ENCODE results near the gene LAMB4.

The LAMB4 gene

DNA sequence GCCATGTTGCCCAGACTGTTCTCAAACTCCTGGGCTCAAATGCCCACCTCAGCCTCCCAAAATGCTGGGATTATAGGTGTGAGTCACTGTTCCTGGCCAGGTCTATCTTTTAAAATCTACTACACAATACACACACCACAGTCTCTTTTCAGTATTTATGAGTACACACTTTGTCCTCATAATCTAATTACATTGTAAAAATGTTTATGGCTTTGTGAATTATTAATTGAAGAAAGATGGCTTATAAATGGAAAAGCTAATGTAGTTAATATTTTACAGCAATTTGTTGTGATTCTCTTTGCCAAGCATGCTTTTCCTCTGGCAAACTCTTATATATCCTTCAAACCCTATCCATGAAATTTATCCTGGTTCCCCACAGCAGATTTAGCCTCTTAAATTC lies 22.0 kb downstream of the LAMB4 start:
- H3K9me3 Mint-ChIP-seq, result no peaks in the 10 kb centered on the region
- H3K27me3 Mint-ChIP-seq, result no peaks in the 10 kb centered on the region
- H3K27ac Mint-ChIP-seq, result no peak overlapping the region
- no peaks in the 10 kb centered on the region for H3K36me3 Mint-ChIP-seq (ENCODE audit: low read depth)
- no peak overlapping the region for H3K4me3 Mint-ChIP-seq
- no peaks in the 10 kb centered on the region for H3K4me1 Mint-ChIP-seq (ENCODE audit: low read depth)
- DNase-seq, result no peak

DNA sequence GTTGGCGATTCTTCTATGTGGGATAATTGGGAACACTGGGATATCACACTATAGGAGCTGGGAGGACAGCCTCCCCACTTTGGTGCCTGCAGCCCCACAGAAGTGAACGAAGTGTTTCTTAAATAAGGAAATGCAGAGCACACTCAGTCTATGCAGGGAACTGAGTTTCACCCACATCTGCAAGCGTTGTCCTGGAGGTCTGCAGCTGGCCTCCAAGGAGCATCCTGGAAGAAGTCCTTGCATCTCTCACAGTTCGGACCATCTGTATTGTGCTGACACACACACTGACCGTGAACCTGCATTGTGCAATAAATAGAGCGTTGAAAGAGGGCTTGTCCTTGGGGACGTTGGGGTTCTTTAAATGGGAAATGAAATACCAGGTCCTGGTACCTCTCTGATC lies 25.8 kb downstream of the LAMB4 start:
- Mint-ChIP-seq H3K4me3 (no peak overlapping the region), H3K9me3 (no peaks in the 10 kb centered on the region), H3K27me3 (no peaks in the 10 kb centered on the region), H3K27ac (no peak overlapping the region), H3K4me1 (ENCODE audit: low read depth) (no peaks in the 10 kb centered on the region), H3K36me3 (ENCODE audit: low read depth) (no peaks in the 10 kb centered on the region)
- no peak for DNase-seq

DNA sequence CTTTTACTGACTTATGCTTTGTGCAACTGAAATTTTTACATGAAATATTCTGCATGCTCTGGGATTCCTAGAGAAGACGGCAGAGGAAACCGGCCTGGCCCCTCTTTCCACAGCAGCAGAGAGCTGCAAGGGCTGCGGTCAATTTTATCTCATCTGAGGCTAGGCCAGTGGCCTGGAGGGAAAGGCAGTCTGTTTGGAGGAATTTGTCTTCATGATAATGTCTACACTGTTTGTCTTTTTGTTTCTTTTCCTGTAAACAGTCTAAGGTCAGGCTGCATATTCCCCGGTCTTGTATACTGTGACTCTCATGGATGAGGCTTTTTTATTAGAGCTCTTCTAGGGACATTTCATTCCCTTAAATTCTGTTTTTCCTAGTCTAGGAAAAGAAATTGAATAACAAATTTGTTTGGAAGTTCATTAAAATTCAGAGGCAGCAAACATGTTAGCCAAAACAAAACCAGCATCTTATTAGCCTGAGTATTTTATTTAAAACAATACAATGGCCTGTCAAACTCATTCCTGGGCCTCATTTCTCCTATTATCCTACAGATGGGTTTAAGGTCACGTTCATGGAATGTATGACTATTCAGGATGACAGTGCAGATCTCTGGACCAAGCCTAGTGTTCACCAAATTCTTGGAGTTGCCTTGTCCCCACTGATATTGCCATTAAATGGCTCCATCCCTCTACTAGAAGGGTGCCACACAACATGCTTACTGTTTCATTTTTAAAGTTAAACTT lies 26.4 kb downstream of the LAMB4 start:
- peaks cover 4% of the 10 kb centered on the region for H3K27me3 Mint-ChIP-seq
- DNase-seq, result no peak
- H3K9me3 Mint-ChIP-seq, result no peaks in the 10 kb centered on the region
- no peak overlapping the region for H3K4me3 Mint-ChIP-seq
- H3K27ac Mint-ChIP-seq, result no peak overlapping the region
- H3K36me3 Mint-ChIP-seq (ENCODE audit: low read depth), result no peaks in the 10 kb centered on the region
- H3K4me1 Mint-ChIP-seq (ENCODE audit: low read depth), result no peaks in the 10 kb centered on the region

DNA sequence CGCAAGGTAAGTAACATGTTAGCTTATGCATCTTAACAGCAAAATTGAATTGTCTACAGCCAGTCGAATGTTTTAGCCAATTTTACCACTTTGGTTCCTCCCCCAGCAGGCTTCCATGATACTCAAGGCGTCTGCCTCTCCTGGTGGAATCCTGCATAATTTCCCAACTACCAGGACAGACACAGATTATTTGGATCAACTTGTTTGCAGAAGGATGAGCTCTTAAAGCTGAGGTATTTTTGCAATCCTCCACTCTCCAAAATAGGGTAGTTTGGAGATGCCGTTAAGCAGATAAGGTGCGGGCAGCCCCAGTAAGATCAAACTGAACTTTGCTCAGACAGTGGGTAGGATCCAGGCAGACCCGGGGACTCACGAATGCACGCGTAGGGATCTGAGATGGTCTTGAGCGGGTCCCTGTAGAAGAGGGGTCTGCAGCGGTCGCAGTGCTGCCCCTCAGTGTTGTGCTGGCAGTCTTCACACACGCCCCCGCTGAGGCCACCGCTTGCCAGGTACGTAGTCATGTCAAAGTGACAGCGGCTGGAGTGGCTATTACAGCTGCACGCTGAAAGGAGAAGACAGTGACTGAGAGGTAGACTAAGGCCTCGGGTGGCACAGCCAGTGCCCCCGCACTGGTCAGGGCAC lies 27.4 kb downstream of the LAMB4 start:
- DNase-seq, result no peak
- Mint-ChIP-seq H3K27ac (no peak overlapping the region), H3K36me3 (ENCODE audit: low read depth) (no peaks in the 10 kb centered on the region), H3K4me3 (no peak overlapping the region), H3K4me1 (ENCODE audit: low read depth) (no peaks in the 10 kb centered on the region), H3K9me3 (no peaks in the 10 kb centered on the region), H3K27me3 (peaks cover 4% of the 10 kb centered on the region)

DNA sequence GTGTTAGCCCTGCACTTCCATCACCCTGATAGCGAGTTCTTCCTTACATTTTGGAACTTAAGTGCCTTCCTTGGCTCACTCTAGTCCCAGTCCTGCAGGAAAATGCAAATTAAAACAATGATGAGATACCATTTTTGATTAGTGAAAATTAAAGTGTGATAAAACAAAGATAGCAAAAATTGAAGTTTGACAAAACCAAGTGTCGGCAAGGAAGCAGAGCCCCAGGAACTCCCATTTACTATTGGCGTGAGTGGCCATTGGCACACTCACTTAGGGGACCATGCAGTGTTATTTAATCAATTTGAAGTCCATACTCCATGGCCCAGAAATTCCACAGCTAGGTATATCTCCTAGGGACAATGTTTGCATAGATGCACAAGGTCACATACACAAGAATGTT lies 28.4 kb downstream of the LAMB4 start:
- H3K9me3 Mint-ChIP-seq, result no peaks in the 10 kb centered on the region
- DNase-seq, result no peak
- H3K4me3 Mint-ChIP-seq, result no peak overlapping the region
- H3K4me1 Mint-ChIP-seq (ENCODE audit: low read depth), result no peaks in the 10 kb centered on the region
- no peaks in the 10 kb centered on the region for H3K36me3 Mint-ChIP-seq (ENCODE audit: low read depth)
- peaks cover 4% of the 10 kb centered on the region for H3K27me3 Mint-ChIP-seq
- no peak overlapping the region for H3K27ac Mint-ChIP-seq

DNA sequence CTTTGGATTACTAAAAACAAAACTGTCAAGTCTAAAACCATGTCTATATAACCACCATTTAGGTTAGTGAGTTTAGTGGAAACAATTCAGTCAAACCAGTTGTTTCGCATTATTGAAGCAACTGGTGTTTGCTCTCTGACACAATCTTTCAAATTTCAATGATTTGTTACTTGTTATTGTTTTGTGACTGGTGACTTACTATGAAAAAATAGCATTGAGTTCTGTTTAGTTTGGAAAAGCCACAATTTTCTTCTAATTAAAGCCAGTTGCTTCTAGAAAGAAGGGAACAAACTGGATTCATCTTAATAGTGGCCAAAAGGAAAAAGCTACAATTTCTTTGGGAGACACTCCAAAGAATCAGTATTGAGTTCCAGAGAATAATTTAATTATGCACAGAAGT lies 30.4 kb downstream of the LAMB4 start:
- Mint-ChIP-seq H3K27ac (no peak overlapping the region), H3K36me3 (ENCODE audit: low read depth) (no peaks in the 10 kb centered on the region), H3K9me3 (no peaks in the 10 kb centered on the region), H3K4me3 (no peak overlapping the region), H3K4me1 (ENCODE audit: low read depth) (no peaks in the 10 kb centered on the region), H3K27me3 (peaks cover 8% of the 10 kb centered on the region)
- DNase-seq, result no peak

DNA sequence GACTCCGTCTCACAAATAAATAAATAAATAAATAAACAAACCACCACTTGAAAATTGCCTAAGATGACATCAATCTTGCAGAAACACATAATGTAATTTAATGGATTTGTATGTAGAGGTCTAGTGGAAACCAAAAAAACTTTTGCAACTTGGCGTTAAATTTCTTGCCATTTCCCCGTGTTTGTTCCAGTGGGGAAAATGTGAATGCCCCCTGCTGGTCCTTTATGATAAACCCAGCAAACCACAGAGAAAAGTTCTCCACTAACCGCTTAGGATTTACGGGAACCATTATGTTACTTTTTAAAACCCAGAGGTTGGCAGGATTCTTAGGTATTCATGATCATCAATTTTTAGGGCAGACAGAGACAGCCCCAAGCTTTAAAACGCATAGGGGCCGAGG lies 32.5 kb downstream of the LAMB4 start:
- no peak overlapping the region for H3K27ac Mint-ChIP-seq
- H3K9me3 Mint-ChIP-seq, result no peaks in the 10 kb centered on the region
- H3K4me3 Mint-ChIP-seq, result no peak overlapping the region
- H3K36me3 Mint-ChIP-seq (ENCODE audit: low read depth), result no peaks in the 10 kb centered on the region
- no peak for DNase-seq
- H3K4me1 Mint-ChIP-seq (ENCODE audit: low read depth), result no peaks in the 10 kb centered on the region
- H3K27me3 Mint-ChIP-seq, result peaks cover 18% of the 10 kb centered on the region

DNA sequence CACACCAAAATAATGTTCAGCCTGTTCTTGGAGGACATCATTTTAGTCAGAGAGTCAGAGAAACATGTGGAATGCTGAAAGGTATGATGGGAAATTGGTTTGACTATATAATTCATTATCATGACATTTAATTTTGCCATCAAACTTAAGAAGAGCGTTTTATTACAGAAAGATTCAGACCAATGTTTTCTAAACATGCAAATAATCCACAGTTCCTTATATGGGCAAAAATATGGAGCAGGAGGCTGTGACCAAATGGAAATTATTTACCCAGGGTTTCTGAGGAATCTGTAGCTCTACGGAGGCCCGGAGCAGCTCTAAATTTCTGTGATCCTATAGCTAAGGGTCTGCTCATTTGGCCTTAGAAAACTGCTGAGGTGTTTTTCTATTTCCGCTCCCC lies 33.2 kb downstream of the LAMB4 start:
- Mint-ChIP-seq H3K36me3 (ENCODE audit: low read depth) (no peaks in the 10 kb centered on the region), H3K27ac (no peak overlapping the region), H3K9me3 (no peaks in the 10 kb centered on the region), H3K4me3 (no peak overlapping the region), H3K27me3 (peaks cover 18% of the 10 kb centered on the region), H3K4me1 (ENCODE audit: low read depth) (no peaks in the 10 kb centered on the region)
- DNase-seq, result no peak

DNA sequence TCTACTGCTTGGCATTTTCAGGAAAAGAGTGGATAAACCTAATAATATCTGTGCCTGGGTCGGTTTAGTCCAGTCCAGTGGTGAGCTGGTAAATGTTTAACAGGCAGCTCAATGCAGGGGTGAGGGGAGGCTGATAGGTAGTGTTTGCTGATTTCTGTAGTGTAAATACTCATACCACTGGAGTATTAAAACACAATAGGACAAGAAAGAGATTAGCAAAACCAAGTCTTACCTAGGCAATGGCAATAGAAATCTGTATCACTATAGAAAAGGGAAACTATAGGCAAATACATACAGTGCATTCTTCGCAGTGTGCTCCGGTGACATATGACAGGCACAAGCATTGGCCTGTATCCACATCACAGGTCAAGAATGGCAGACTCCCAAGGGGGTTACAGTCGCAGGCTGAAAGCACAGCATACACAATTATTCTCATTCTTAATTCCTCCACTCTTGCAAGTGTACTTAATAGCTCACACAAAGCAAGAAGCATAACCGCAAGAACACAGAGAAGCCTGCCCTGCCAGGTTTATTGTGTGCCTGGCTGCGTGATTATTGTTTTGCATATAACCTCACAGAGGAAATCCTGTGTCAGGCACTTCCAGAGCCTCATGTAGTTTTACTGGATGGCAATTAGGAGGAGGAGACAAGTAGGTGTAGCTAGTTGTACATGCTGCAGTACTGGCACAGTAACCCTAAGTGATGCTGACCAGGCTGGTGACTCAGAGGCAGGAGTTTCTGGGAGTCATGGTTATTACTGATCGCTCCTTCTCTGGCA lies 35.0 kb downstream of the LAMB4 start:
- Mint-ChIP-seq H3K4me3 (no peak overlapping the region), H3K27ac (no peak overlapping the region), H3K4me1 (ENCODE audit: low read depth) (no peaks in the 10 kb centered on the region), H3K27me3 (peaks cover 25% of the 10 kb centered on the region), H3K9me3 (no peaks in the 10 kb centered on the region), H3K36me3 (ENCODE audit: low read depth) (no peaks in the 10 kb centered on the region)
- no peak for DNase-seq

DNA sequence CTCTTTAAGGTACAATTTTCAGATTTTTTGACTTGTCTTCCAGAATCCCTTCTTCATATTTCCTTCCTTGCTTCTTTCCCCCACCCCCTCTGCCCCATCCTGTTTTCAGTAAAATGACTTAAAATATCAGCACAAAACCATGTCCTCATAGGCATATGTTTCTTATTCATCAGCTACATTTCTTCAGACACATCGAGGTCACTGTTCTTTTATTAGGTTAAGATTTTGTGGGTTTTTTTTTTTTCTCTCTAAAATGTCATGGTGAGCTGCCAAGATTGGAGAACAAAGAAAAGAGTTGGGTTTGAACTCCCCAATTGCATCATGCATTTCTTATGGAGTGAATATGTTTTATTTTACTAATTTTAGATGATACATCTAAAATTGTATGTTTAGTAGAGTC lies 35.8 kb downstream of the LAMB4 start:
- Mint-ChIP-seq H3K27me3 (peaks cover 25% of the 10 kb centered on the region), H3K9me3 (no peaks in the 10 kb centered on the region), H3K4me3 (no peak overlapping the region), H3K4me1 (ENCODE audit: low read depth) (no peaks in the 10 kb centered on the region), H3K27ac (no peak overlapping the region), H3K36me3 (ENCODE audit: low read depth) (no peaks in the 10 kb centered on the region)
- DNase-seq, result no peak

DNA sequence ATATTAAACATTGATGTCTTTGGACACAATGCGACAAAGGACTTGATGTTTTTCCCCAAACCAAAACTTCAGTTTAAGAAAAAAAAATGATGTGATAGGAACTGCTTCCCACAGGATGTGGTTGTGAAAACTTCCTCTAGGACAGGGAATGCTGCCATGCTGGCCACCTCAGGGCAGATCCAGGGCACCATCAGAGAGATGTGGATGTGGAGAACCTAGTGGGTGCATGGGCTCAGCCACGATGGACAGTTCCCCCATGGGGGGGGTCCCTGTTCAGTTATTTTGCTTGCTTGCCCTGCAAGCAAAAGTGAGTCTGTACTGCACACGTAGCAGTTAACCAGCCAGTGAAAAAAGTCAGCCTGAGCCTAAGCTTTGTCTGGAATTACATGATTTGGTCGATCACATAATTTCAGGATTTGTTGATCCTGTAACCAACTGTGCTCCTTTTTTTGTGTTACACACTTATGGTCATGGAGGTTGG lies 36.3 kb downstream of the LAMB4 start:
- DNase-seq, result no peak
- Mint-ChIP-seq H3K27me3 (peaks cover 22% of the 10 kb centered on the region), H3K36me3 (ENCODE audit: low read depth) (no peaks in the 10 kb centered on the region), H3K9me3 (no peaks in the 10 kb centered on the region), H3K4me3 (no peak overlapping the region), H3K4me1 (ENCODE audit: low read depth) (no peaks in the 10 kb centered on the region), H3K27ac (no peak overlapping the region)

DNA sequence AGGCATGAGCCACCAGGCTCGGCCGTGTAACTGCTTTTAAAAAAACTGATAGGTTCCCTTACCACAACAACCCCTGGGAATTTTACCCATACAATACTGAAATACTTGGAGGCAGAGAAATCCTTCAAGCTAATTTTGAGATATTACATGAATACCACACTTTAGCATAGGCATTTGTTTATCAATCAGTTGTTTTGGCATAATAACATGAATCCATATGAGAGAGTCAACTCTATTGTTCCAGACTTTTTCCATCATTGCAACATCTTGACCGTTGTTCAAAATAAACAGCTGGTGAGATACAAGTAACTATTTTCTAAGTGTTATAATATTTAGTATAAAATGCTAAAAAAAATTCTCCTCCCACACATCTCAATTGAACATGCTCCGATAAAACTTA lies 36.8 kb downstream of the LAMB4 start:
- no peaks in the 10 kb centered on the region for H3K9me3 Mint-ChIP-seq
- no peak overlapping the region for H3K27ac Mint-ChIP-seq
- H3K36me3 Mint-ChIP-seq (ENCODE audit: low read depth), result no peaks in the 10 kb centered on the region

DNA sequence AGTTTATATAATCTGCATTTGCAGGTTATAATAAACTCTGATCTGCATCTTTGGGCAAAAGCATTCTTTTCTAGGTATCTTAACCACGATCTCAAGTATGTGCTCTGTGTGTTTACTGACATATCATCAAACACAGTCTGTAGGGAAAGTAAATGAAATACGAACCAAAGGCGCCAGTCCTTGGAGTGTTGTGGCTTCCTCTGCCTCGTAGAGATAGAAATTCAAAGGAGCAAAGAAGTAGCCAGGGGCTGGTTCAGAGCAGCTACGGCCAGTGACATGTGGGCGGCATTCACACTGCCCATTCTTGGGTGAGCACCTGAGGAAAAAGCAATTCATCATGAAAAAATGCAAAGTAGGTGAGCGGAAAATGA lies 38.7 kb downstream of the LAMB4 start:
- Mint-ChIP-seq H3K36me3 (ENCODE audit: low read depth) (no peaks in the 10 kb centered on the region), H3K4me1 (ENCODE audit: low read depth) (no peaks in the 10 kb centered on the region), H3K4me3 (no peak overlapping the region), H3K27ac (no peak overlapping the region), H3K9me3 (no peaks in the 10 kb centered on the region), H3K27me3 (peaks cover 21% of the 10 kb centered on the region)
- no peak for DNase-seq

More for the DNA sequence above, 36.8 kb downstream of the LAMB4 start:
- Mint-ChIP-seq H3K27me3 (peaks cover 21% of the 10 kb centered on the region), H3K4me3 (no peak overlapping the region), H3K4me1 (ENCODE audit: low read depth) (no peaks in the 10 kb centered on the region)
- no peak for DNase-seq

DNA sequence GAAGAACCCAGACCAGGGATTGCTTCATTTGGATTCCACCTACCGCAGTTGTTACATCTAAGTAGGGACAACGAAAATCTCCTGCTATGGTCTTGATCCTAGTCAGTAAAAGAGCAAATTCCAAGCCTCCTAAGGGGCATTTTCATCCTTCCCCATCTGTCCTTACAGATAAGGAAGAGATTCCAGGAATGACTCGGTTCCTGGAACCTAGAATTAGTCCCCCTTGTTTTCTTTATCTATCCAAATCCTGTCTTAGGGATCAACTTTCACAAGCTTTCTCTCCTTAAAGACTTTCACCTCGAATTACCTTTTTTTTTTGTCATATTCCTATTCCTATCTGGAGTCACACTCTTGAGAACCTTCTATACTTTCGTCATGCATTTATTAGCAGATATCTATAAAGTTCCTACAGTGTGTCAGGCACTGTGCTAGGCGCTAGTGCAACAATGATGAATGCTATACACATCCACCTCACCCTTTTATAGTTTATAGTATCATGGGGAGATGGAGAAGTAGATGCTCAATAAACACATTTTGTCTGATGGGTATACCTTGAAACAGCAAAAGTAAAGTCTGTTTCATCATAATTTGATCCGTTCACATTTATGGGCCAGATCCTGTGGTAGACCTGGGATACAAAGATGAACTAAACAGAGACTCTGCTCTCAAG lies 39.2 kb downstream of the LAMB4 start:
- Mint-ChIP-seq H3K4me3 (no peak overlapping the region), H3K9me3 (no peaks in the 10 kb centered on the region), H3K27me3 (peaks cover 21% of the 10 kb centered on the region), H3K27ac (no peak overlapping the region), H3K36me3 (ENCODE audit: low read depth) (no peaks in the 10 kb centered on the region), H3K4me1 (ENCODE audit: low read depth) (no peaks in the 10 kb centered on the region)
- DNase-seq, result no peak

Measured in activated T-cell treated with anti-CD3 and anti-CD28 coated beads, Interleukin-2, amount 50 U/mL, for 24 hours (primary cell).